GM12891 (cell line): ENCODE results near the gene METTL18. TPM values are rescaled to one million over a fixed set of nuclear protein-coding genes. Genes with fewer than 3 reads are reported as not detected.
A peak's percentile ranks its signal among the peaks of the same experiment; 100 is the strongest.

ENCODE experiments used
- DNase-seq: peaks from one replicate; pipeline ENCODE4 v3.0.0; 2011; ENCODE audit warnings: low spot score; ENCODE audit not compliant: insufficient read length
- FAIRE-seq: peaks from 2 replicates; lab custom pipeline; 2011; peaks lifted over from hg19 to GRCh38; lab: Jason Lieb, UNC
- PAX5 ChIP-seq: IDR thresholded peaks from 2 replicates; pipeline ENCODE4 v1.6.1; 2011; ENCODE audit warnings: low read length, moderate library complexity, mild to moderate bottlenecking; ENCODE audit not compliant: insufficient read depth, severe bottlenecking
- POLR2A ChIP-seq: IDR thresholded peaks from 2 replicates; pipeline ENCODE4 v1.6.1; 2011; ENCODE audit warnings: low read depth, low read length, control low read depth
- POLR2AphosphoS5 ChIP-seq: IDR thresholded peaks from 2 replicates; pipeline ENCODE4 v1.6.1; 2011; ENCODE audit warnings: low read depth, low read length, control low read depth
- POU2F2 ChIP-seq: IDR thresholded peaks from 2 replicates; pipeline ENCODE4 v1.6.1; 2011; ENCODE audit warnings: low read depth, mild to moderate bottlenecking, control low read depth, low read length, moderate library complexity
- SPI1 ChIP-seq: IDR thresholded peaks from 2 replicates; pipeline ENCODE4 v1.6.1; 2011; ENCODE audit warnings: low read depth, low read length, control low read depth
- TAF1 ChIP-seq: IDR thresholded peaks from 2 replicates; pipeline ENCODE4 v1.6.1; 2011; ENCODE audit warnings: low read depth, low read length, control low read depth
- polyA plus RNA-seq: library from polyadenylated mRNA; unstranded; fragments of >200 nt; gene quantifications from one replicate; pipeline ENCODE4 v1.2.1, GENCODE V29; 2012; ENCODE audit warnings: low read depth, missing spikeins, inconsistent platforms; ENCODE audit not compliant: missing spikeins

Gene METTL18
- polyA plus RNA-seq = 8.9 TPM

DNA sequence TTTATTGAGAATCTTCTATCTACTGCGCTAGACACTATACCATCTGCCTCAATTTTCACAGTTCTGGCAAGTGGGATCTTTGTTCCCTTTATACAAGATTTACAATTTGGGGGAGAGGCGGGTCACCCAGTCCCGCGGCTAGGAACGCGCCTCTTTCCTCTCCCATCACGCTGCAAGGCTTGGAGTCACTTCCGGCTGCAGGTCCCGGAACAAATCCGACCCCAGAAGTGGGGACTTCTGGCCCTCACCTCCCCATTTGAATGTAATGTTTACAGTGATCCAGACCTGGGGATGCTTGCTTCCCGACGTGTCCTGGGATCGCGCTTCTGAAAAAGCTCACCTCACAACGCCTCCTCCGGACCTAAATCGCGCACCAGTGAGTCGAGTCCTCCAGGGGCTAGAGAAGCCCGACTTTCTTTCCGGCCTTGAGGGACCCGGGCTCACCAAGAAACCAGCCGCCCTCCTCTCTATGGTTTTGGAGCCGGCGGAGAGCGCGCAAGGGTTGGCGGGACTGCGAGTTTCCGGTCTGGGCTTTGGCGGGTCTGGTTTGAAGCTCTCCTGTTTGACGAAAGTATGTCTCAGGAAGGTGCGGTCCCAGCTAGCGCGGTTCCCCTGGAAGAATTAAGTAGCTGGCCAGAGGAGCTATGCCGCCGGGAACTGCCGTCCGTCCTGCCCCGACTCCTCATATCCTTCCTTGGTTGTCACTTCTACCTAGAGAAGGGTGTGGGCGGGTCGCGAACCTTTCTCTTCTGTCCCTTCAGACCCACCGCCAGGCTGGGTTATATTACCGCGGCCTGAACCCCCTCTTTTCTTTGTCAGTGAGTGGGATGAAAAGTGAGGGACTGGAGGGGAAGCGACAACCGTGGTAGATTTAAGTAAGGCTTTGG is at the start of gene METTL18:
METTL18 (minus strand) TSS at position 378 of the 887 bp plus-strand sequence. CDS start 1,212 bp downstream, outside the sequence.
- FAIRE-seq = peak; percentile 90
- TF ChIP-seq POLR2A (peak; percentile 54; the same call in 1 of the 2 replicates), POLR2AphosphoS5 (peak; percentile 80; the same call in 1 of the 2 replicates), TAF1 (peak; percentile 81; the same call in 1 of the 2 replicates), POU2F2 (peak; percentile 59; the same call in 1 of the 2 replicates), SPI1 (no peak), PAX5 (no peak)
- peak; percentile 56 for DNase-seq

DNA sequence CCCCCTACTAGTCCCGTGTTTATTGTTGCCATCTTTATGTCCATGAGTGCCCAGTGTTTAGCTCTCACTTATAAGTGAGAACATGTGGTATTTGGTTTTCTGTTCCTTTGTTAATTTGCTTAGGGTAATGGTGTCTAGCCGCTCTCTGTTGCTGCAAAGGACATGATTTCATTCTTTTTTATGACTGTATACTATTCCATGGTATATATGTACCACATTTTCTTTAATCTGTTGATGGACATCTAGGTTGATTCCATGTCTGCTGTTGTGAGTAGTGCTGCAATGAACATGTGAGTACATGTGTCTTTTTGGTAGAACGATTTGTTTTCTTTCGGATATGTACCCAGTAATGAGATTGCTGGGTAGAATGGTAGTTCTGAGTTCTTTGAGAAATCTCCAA is 44.2 kb upstream of the METTL18 start:
- DNase-seq = no peak
- TF ChIP-seq POLR2A (no peak), TAF1 (no peak)
- no peak for FAIRE-seq

DNA sequence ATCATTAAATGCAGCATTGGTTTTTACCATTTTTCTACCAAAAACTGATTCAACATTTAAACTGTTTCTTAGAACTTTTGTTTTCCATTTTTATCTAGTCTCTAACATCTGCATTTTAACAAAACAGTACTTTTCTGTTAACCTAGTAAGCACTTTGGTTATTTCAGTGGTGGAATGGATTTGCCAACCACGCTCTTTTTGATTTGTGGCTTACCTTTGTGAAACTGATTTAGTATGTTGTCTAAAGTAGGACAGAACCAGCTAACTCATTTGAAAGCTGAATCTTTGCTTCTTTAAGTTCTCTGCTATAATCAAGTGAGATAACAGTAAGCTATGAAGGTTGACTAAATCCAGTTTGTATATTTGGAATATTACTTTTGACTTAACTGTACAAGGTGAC is 41.5 kb upstream of the METTL18 start:
- FAIRE-seq (no peak), DNase-seq (no peak)
- TF ChIP-seq POU2F2 (no peak), POLR2A (no peak), TAF1 (no peak)

DNA sequence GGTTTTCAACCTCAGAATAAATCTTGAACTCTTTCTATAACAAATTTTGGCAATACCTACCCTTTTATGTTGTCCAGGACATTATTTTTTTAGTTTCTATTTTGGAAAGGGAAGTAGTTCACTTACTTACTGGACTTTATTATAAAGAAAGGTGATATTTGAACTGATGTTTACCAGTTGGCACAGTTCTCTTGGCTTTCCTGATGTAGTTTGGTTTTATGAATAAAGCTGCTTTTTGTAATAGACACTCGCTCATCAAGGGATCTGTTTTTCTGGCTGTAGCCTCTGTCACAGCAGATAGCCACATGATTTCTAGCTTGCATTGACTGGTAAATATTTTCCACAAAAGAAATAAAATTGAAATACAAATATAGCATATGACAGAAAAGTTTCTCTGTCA is 40.9 kb upstream of the METTL18 start:
- no peak for FAIRE-seq
- DNase-seq = no peak
- TF ChIP-seq TAF1 (no peak), PAX5 (no peak), POLR2AphosphoS5 (no peak), POLR2A (no peak), POU2F2 (no peak), SPI1 (no peak)

DNA sequence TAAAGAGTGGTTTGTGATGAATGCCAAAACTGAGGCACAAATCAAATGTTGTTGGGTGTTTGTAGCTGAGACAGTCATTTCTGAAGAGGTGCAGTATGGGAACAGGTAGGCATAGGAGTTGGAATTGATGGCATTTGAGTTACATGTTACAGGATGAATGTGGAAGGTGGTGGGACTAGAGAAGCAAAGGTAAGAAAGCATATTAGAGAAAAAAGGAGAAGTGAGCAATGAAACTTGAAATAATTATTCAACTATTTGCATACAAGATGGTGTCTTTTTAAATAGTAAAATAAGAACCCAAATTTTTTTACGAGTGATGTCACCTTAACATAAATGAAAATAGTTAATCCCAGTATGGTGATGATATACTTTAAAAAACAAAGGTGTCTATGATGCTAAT is 40.2 kb upstream of the METTL18 start:
- DNase-seq (no peak), FAIRE-seq (no peak)
- TF ChIP-seq SPI1 (peak; percentile 75), POU2F2 (no peak)

DNA sequence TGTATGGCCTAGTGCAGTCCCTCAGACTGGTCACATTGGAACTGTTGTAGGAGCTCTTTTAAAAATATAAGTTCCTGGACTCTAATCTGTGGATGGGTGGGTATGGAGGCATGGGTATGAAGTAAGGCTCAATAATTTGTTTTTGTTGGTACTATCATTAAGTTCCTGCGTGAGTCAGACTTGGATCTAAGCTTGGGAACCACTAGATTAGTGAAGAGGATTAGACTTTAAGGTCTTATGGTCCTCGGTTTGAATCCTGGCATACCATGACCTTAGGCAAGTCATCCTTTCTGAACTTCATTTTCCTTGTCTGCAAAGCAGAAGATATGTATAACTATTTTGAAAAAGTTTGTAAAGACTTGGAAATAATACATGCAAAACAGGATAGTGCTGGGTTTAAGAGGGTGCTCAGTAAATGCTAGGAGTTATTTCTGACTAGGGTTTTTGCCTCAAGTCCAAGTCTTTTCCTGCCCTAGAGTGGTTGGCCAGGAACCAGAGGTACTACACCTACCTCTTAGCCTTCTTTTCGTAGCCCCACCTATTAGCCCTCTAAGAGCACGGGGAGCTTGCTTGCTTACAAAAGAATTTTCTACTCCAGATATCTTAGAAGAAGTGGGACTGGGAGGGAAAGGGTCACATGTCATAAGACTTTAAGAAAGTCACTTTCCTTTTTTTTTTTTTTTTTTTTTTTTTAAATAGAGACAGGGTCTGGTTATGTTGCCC is 38.6 kb upstream of the METTL18 start:
- FAIRE-seq = no peak
- DNase-seq = no peak
- TF ChIP-seq TAF1 (no peak), POLR2A (no peak), POU2F2 (no peak), PAX5 (no peak), SPI1 (no peak), POLR2AphosphoS5 (no peak)

DNA sequence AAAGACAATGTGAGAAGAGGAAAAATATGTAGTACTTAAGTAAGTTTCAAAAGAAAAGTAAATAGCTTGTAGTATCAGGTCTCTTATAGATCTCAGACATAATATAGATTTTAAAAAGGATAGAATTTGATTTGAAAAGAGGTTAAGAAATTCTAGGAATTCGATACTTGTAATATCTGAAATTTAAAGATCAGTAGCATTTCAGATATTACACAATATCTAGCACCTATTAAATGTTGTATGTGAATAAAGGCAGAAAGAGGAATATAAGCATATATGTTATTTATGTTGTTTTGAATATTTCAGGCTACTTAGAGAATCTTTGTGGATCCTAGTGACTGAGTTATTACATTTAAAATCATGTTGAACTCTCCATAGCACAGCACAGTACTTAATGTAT is 35.0 kb upstream of the METTL18 start:
- DNase-seq (no peak), FAIRE-seq (no peak)
- TF ChIP-seq TAF1 (no peak), POLR2AphosphoS5 (no peak), PAX5 (no peak), POLR2A (no peak), POU2F2 (no peak), SPI1 (no peak)

DNA sequence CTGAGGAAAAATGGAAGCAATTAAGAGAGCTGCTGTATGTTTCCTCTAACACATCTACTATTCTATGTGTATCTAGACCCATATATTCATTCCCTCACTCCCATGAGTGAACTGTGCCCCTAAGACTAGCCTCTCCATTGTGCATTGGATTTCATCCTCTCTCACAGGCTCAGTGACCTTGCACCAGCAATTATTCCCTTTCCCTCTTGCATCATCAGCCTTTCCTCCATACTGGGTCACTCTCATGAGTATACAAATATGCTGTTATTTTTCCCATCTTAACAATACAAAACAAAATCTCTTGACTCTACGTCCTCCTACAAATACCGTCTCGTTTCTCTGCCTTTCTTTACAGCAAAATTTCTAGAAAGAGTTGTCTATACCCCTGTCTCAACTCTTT is 29.4 kb upstream of the METTL18 start:
- DNase-seq = no peak
- no peak for FAIRE-seq
- TF ChIP-seq TAF1 (no peak), PAX5 (no peak), POLR2AphosphoS5 (no peak), SPI1 (no peak), POU2F2 (no peak), POLR2A (no peak)

DNA sequence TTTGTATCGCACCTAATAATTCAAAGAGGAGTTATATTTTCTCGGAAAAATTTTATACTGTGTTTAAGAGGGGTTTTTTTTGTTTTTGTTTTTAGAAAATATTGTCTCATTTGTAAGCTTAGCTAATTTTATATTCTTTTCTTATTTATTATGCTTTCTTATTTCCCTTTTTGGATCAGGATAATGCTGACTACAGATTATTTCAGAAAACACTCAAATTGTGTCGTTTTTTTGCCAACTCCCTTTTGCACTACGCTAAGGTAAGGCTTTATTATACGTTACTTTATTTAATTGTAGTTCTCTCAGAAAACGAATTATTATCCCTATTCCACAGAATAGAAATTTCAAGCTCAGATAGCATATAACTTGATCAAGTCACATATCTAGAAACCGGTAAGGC is 26.8 kb upstream of the METTL18 start:
- FAIRE-seq (no peak), DNase-seq (no peak)
- no peak for TF ChIP-seq TAF1
- no peak for TF ChIP-seq PAX5
- TF ChIP-seq POLR2AphosphoS5 = no peak
- no peak for TF ChIP-seq POU2F2
- no peak for TF ChIP-seq SPI1

DNA sequence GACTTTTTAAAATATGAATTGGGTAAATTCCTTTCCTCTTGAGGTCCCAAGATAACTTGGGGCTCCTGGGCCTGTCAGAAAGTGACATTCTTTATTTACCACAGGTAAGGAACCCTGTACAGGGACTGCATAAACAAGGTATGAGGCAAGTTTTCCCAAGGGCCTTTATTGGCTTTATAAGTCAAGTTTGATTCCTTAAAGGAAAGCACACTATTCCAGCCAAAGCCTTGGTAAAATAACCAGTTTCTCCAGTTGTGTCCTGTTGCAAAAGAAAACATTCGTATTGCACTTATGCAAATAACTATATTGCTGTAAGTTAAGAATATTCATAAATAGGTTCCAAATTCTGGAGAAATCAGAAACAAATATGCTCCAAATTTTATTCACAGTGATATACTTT is 21.9 kb upstream of the METTL18 start:
- no peak for FAIRE-seq

More for the DNA sequence above, 21.9 kb upstream of the METTL18 start:
- no peak for DNase-seq
- TF ChIP-seq PAX5 (no peak), POU2F2 (no peak), TAF1 (no peak), SPI1 (no peak), POLR2AphosphoS5 (no peak), POLR2A (no peak)
